GM12878 (cell line): ENCODE measurements around the gene TRMU. TPM values are rescaled to one million over a fixed set of nuclear protein-coding genes. Genes with fewer than 3 reads are reported as not detected.

Experiments
- ATAC-seq: fragments of 200-7000 bp; cut with Tn5 transposase; 3 replicates; pipeline ENCODE4 v1.9.1; 2020; ENCODE audit warnings: mild to moderate bottlenecking, moderate library complexity
- BruUV-seq: library from RNA; stranded (reverse); fragments of 400-500 nt; replicated peaks from 2 replicates; lab custom pipeline; 2021; lab: Mats Ljungman, UMichigan
- CTCF ChIA-PET: fragments of 300-600 bp; sonication (Branson Sonifier 250); formaldehyde crosslinking; extraction: SDS; loops from one replicate; lab custom pipeline; 2021; ENCODE audit warnings: inconsistent platforms; lab: Yijun Ruan, JAX
- POLR2A ChIA-PET: fragments of 350-600 bp; formaldehyde crosslinking; extraction: SDS; loops from one replicate; lab custom pipeline; 2021; ENCODE audit warnings: inconsistent platforms; lab: Charles Lee
- RAD21 ChIA-PET: fragments of 300-600 bp; sonication (Branson Sonifier 250); formaldehyde crosslinking; loops from one replicate; lab custom pipeline; 2023; ENCODE audit warnings: antibody characterized with exemption; ENCODE audit not compliant: unreplicated experiment; lab: Charles Lee
- SMC1A ChIA-PET: fragments of 300-600 bp; sonication (Branson Sonifier 250); formaldehyde crosslinking; loops from one replicate; lab custom pipeline; 2023; ENCODE audit not compliant: unreplicated experiment, uncharacterized antibody; lab: Charles Lee
- DNase-seq: peaks from one replicate; pipeline ENCODE4 v3.0.0-alpha.2; 2011; ENCODE audit warnings: low read depth, low spot score
- FAIRE-seq: peaks from 3 replicates; lab custom pipeline; 2011; peaks lifted over from hg19 to GRCh38; lab: Jason Lieb, UNC
- H2AFZ ChIP-seq: 2 replicates; pipeline ENCODE4 v1.6.0; 2011; ENCODE audit warnings: low read depth, low read length, control low read depth; ENCODE audit not compliant: control insufficient read depth
- H3K27ac ChIP-seq: 2 replicates; pipeline ENCODE4 v1.5.1; 2011; ENCODE audit warnings: control low read depth; ENCODE audit not compliant: control insufficient read depth, insufficient read depth
- H3K27me3 ChIP-seq, 2 experiments: replicated peaks in 1 of 2; 2 replicates each; pipeline versions ENCODE4 v1.6.0 to v1.6.1; 2011; ENCODE audit warnings: low read length in 1 of 2; ENCODE audit not compliant: control insufficient read depth in 2 of 2, insufficient read depth in 2 of 2
- H3K36me3 ChIP-seq, 2 experiments: 2 replicates each; pipeline ENCODE4 v1.5.1; 2011; ENCODE audit warnings: low read length in 1 of 2; ENCODE audit not compliant: control insufficient read depth in 2 of 2, insufficient read depth in 2 of 2
- H3K4me1 ChIP-seq: 2 replicates; pipeline ENCODE4 v1.6.1; 2011; ENCODE audit warnings: mild to moderate bottlenecking, low read length, moderate library complexity, mixed read lengths; ENCODE audit not compliant: control insufficient read depth, insufficient read depth
- H3K4me2 ChIP-seq: 2 replicates; pipeline ENCODE4 v1.6.0; 2011; ENCODE audit warnings: control low read depth; ENCODE audit not compliant: control insufficient read depth, insufficient read depth
- H3K4me3 ChIP-seq: fragments of 200-600 bp; sonication (generic); 2 replicates; pipeline ENCODE4 v1.5.1; 2016
- H3K79me2 ChIP-seq: 2 replicates; pipeline ENCODE4 v1.6.0; 2011; ENCODE audit warnings: low read length; ENCODE audit not compliant: control insufficient read depth, insufficient read depth
- H3K9ac ChIP-seq: 2 replicates; pipeline ENCODE4 v1.8.0; 2011; ENCODE audit warnings: low read length, control low read depth, mixed read lengths; ENCODE audit not compliant: control insufficient read depth, insufficient read depth
- H3K9me3 ChIP-seq: replicated peaks from 3 replicates; pipeline ENCODE4 v1.5.1; 2011; ENCODE audit warnings: mild to moderate bottlenecking, low read length; ENCODE audit not compliant: control insufficient read depth, insufficient read depth
- H4K20me1 ChIP-seq: 2 replicates; pipeline ENCODE4 v1.6.0; 2011; ENCODE audit not compliant: control insufficient read depth, insufficient read depth
- ETV6 ChIP-seq, 2 experiments: fragments of 450-650 bp in 1 of 2; IDR thresholded peaks in 1 of 2; conservative IDR thresholded peaks in 1 of 2; 2 replicates each; pipeline ENCODE4 v1.6.1; 2014; ENCODE audit warnings: antibody characterized with exemption in 1 of 2, borderline replicate concordance in 1 of 2, low read depth in 1 of 2, mild to moderate bottlenecking in 1 of 2, moderate library complexity in 1 of 2
- EZH2 ChIP-seq: IDR thresholded peaks from 2 replicates; pipeline ENCODE4 v1.6.1; 2012; ENCODE audit warnings: low read depth, mild to moderate bottlenecking, control low read depth, inconsistent platforms, low read length, borderline replicate concordance; ENCODE audit not compliant: control insufficient read depth
- FOS ChIP-seq: IDR thresholded peaks from 3 replicates; pipeline ENCODE4 v1.6.1; 2011; ENCODE audit warnings: borderline replicate concordance; ENCODE audit not compliant: insufficient read length; ENCODE audit errors: extremely low read depth
- FOXK2 ChIP-seq: fragments of 450-650 bp; IDR thresholded peaks from 2 replicates; pipeline ENCODE4 v1.6.1; 2017; ENCODE audit warnings: mild to moderate bottlenecking, moderate library complexity
- JUND ChIP-seq: IDR thresholded peaks from 2 replicates; pipeline ENCODE4 v1.6.1; 2012; ENCODE audit warnings: low read depth, mild to moderate bottlenecking, low read length, improper control_type of control experiment, moderate library complexity
- KAT2A ChIP-seq: conservative IDR thresholded peaks from 2 replicates; pipeline ENCODE4 v1.6.1; 2011; ENCODE audit warnings: low read depth, low read length; ENCODE audit not compliant: control insufficient read depth
- POLR2AphosphoS5 ChIP-seq: IDR thresholded peaks from 2 replicates; pipeline ENCODE4 v1.6.1; 2011; ENCODE audit warnings: mild to moderate bottlenecking, low read length, inconsistent platforms
- RBBP5 ChIP-seq: fragments of 200-600 bp; sonication (generic); conservative IDR thresholded peaks from 2 replicates; pipeline ENCODE4 v1.6.1; 2016
- RFX5 ChIP-seq: IDR thresholded peaks from 2 replicates; pipeline ENCODE4 v1.6.1; 2011; ENCODE audit warnings: low read depth, low read length, improper control_type of control experiment
- SREBF2 ChIP-seq: IDR thresholded peaks from 2 replicates; pipeline ENCODE4 v1.6.1; 2012; ENCODE audit warnings: mild to moderate bottlenecking, low read length
- WRNIP1 ChIP-seq: IDR thresholded peaks from 2 replicates; pipeline ENCODE4 v1.6.1; 2011; ENCODE audit warnings: low read depth, low read length, improper control_type of control experiment, borderline replicate concordance
- WGBS: methylation state at CpG from one replicate; pipeline ENCODE4 v1.1.6; 2016; ENCODE audit warnings: low lambda C conversion rate; ENCODE audit not compliant: insufficient replicate concordance, insufficient coverage; ENCODE audit errors: missing lambda C conversion rate; 5-methylcytosine and 5-hydroxymethylcytosine counted together
- in situ Hi-C: fragments of 300-500 bp; cut with MboI; formaldehyde crosslinking; loops from 9 replicates; pipeline ENCODE4 v1.14.3; 2018; ENCODE audit warnings: mixed read lengths
- intact Hi-C: fragments of 100-400 bp; cut with micrococcal nuclease; formaldehyde crosslinking; loops from one replicate; pipeline ENCODE4 v1.14.2; 2022; ENCODE audit not compliant: unreplicated experiment
- polyA plus RNA-seq, 11 experiments: library from polyadenylated mRNA; depleted of rRNA in 4 of 11; unstranded in 6 of 11; stranded (reverse) in 5 of 11; fragments of >200 nt; fragmentation: Nextera tagmentation in 4 of 11; fragmentation: Illumina TruSeq in 1 of 11; extraction: Ambion mirVana in 4 of 11; extraction: Trizol in 1 of 11; gene quantifications; 1 replicate in 1 of 11; 2 replicates in 10 of 11; pipeline versions ENCODE4 v1.2.1 to v1.2.3, GENCODE V29; 2011 to 2016; ENCODE audit warnings: inconsistent platforms in 2 of 11, missing spikeins in 2 of 11, low read depth in 1 of 11
- total RNA-seq, 4 experiments: library from RNA; depleted of rRNA in 3 of 4; stranded (reverse); fragments of >200 nt in 3 of 4; fragmentation: Illumina TruSeq in 1 of 4; extraction: Trizol in 1 of 4; gene quantifications; 2 replicates each; pipeline versions ENCODE4 v1.2.1 to v1.2.3, GENCODE V29; 2013 to 2021
- TF ChIP-seq, protein P1 (sequence below): IDR thresholded peaks from 2 replicates; pipeline ENCODE4 v1.6.1; 2012; ENCODE audit warnings: mild to moderate bottlenecking, low read depth, low read length
- TF ChIP-seq, protein P2 (sequence below): IDR thresholded peaks from 2 replicates; pipeline ENCODE4 v1.6.1; 2012; ENCODE audit warnings: low read depth, low read length, improper control_type of control experiment

TRMU gene
- total and polyA plus RNA-seq, 10 of the 15 experiments (the other 5 are each of a cell fraction or from before 2014, with no cell fraction given), result 3.5 to 57.0 (median 44.0) TPM

DNA sequence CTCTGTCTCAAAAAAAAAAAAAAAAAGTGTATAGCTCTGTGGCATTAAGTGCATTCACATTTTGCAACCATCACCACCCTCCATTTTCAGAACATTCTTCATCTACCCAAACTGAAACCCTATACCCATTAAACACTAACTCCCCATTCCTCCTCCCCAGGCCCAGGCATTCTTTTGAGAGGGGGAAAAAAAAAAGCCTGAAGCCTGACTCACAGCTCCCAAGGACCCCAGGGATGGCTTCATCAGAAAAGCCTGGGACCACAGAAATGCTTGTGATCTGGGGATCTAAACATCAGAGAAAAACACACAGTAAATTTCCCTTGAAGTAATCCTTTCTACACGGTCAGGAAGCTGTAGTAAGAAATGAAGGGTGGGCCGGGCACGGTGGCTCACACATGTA, 49.5 kb upstream of the TRMU start:
- H2AFZ ChIP-seq, result no peak overlapping the region
- H3K9me3 ChIP-seq, result no peaks in the 10 kb centered on the region
- RAD21 ChIA-PET, result interaction anchor here (0.7 kb wide), 1 partner anchor 43 kb away, joined by 5 read pairs; no protein-coding TSS in a partner anchor
- FAIRE-seq (no peak), DNase-seq (no peak), ATAC-seq (no peak)
- 98% methylated on average over 3 of the region's 3 CpGs for WGBS
- SMC1A ChIA-PET, result interaction anchor here (1.5 kb wide), 1 partner anchor 128 kb away, joined by 6 read pairs; no protein-coding TSS in a partner anchor
- intact Hi-C loops (no loop called here), in situ Hi-C loops (no loop called here)
- TF ChIP-seq SREBF2 (no peak), ETV6 (conservative IDR thresholded peaks at IDR 0.05 in 1 of 2, IDR thresholded peaks at IDR 0.05 in 1 of 2; ENCODE audit: borderline replicate concordance in 1 of 2, low read depth in 1 of 2) (no peak), EZH2 (no peak), RFX5 (no peak), KAT2A (no peak), WRNIP1 (no peak), FOS (no peak), POLR2AphosphoS5 (no peak), RBBP5 (no peak), JUND (no peak), FOXK2 (no peak)
- TF ChIP-seq, protein P1, sequence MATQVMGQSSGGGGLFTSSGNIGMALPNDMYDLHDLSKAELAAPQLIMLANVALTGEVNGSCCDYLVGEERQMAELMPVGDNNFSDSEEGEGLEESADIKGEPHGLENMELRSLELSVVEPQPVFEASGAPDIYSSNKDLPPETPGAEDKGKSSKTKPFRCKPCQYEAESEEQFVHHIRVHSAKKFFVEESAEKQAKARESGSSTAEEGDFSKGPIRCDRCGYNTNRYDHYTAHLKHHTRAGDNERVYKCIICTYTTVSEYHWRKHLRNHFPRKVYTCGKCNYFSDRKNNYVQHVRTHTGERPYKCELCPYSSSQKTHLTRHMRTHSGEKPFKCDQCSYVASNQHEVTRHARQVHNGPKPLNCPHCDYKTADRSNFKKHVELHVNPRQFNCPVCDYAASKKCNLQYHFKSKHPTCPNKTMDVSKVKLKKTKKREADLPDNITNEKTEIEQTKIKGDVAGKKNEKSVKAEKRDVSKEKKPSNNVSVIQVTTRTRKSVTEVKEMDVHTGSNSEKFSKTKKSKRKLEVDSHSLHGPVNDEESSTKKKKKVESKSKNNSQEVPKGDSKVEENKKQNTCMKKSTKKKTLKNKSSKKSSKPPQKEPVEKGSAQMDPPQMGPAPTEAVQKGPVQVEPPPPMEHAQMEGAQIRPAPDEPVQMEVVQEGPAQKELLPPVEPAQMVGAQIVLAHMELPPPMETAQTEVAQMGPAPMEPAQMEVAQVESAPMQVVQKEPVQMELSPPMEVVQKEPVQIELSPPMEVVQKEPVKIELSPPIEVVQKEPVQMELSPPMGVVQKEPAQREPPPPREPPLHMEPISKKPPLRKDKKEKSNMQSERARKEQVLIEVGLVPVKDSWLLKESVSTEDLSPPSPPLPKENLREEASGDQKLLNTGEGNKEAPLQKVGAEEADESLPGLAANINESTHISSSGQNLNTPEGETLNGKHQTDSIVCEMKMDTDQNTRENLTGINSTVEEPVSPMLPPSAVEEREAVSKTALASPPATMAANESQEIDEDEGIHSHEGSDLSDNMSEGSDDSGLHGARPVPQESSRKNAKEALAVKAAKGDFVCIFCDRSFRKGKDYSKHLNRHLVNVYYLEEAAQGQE, result no peak
- TF ChIP-seq, protein P2, sequence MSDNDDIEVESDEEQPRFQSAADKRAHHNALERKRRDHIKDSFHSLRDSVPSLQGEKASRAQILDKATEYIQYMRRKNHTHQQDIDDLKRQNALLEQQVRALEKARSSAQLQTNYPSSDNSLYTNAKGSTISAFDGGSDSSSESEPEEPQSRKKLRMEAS, result no peak
- BruUV-seq, result no TSS peak
- POLR2A ChIA-PET, result no interaction called here
- H4K20me1 ChIP-seq, result no peaks in the 10 kb centered on the region
- peaks cover 10 to 17% of the 10 kb centered on the region in 2 experiments for H3K36me3 ChIP-seq
- no peak overlapping the region for H3K4me2 ChIP-seq
- no peak overlapping the region for H3K9ac ChIP-seq
- CTCF ChIA-PET, result no interaction called here
- no peak overlapping the region for H3K27ac ChIP-seq
- H3K4me1 ChIP-seq, result peaks cover 18% of the 10 kb centered on the region
- H3K27me3 ChIP-seq, result no peaks in the 10 kb centered on the region
- H3K79me2 ChIP-seq, result peaks cover 17% of the 10 kb centered on the region
- H3K4me3 ChIP-seq, result no peak overlapping the region
